Measurements from ENCODE around the gene CERT1.

DNA sequence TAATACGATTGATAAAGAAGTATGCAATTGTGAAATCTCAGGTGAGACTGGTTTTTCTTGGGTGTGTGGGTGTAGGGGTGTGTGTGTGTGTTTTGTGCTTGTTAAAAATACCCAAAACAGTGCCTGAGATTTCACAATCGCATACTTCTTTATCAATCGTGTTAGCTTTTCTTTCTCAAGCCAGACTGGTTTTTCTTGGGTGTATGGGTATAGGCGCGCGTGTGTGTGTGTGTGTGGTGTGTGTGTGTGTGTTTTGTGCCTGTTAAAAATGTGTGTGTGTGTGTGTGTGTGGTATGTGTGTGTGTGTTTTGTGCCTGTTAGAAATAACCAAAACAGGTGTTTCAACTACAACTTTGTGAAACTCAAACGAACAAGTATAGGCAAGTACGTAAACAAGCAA lies 53.7 kb downstream of the CERT1 start:
- TF ChIP-seq POLR2A (IDR thresholded peaks at IDR 0.05): no peak
- TF ChIP-seq, protein P1, sequence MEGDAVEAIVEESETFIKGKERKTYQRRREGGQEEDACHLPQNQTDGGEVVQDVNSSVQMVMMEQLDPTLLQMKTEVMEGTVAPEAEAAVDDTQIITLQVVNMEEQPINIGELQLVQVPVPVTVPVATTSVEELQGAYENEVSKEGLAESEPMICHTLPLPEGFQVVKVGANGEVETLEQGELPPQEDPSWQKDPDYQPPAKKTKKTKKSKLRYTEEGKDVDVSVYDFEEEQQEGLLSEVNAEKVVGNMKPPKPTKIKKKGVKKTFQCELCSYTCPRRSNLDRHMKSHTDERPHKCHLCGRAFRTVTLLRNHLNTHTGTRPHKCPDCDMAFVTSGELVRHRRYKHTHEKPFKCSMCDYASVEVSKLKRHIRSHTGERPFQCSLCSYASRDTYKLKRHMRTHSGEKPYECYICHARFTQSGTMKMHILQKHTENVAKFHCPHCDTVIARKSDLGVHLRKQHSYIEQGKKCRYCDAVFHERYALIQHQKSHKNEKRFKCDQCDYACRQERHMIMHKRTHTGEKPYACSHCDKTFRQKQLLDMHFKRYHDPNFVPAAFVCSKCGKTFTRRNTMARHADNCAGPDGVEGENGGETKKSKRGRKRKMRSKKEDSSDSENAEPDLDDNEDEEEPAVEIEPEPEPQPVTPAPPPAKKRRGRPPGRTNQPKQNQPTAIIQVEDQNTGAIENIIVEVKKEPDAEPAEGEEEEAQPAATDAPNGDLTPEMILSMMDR (IDR thresholded peaks at IDR 0.05): no peak
